Measurements from ENCODE around the gene ARHGAP40. TPM values are rescaled to one million over a fixed set of nuclear protein-coding genes. Genes with fewer than 3 reads are reported as not detected.

The ARHGAP40 gene
- polyA plus RNA-seq, 2 donors: 27.9 to 53.3 TPM

DNA sequence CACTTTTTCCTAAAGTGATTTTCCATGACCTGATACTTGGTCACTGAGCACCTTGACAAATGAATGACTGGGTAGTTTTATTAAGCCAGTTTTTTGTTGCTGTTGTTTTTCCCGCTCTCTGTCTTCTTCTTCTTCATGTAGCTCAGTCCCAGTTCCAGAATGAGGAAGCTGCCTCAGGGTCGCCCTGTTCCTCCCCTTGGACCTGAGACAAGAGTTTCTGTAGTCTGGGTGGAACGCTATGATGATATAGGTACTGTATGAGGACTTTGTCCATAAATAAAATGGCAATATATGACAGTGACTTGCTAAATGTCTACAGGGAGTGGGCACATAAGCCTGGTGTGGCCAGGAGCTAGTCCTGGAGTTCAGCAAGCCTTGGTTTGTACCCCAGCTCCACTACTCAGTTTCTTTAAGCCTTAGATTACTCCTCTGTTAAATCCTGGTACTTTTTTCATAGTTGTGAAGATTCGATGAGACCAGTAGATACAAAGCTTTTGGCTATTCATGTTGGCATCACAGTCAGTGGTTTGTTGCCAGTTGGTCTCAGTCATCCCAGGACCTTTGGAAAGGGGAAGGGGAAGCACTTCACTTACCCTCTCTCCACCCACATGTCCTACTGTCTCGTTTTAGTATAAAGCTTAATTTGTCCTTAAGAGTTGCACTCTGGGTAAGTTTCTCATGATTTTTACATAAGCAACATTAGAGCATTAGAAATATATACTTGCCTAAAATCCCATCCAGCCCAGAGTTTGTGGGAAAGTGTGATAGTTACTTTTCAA lies 31.7 kb upstream of the ARHGAP40 start:
- Histone ChIP-seq H3K36me3 (ENCODE audit: control insufficient read depth in 2 of 2, insufficient read depth in 2 of 2, low read length in 1 of 2) (peaks cover 5 to 11% of the 10 kb centered on the region in 2 donors), H3K4me3 (ENCODE audit: low read depth in 1 of 2, low read length in 2 of 2) (no peak overlapping the region), H3K9me3 (ENCODE audit: control insufficient read depth in 2 of 2, insufficient read depth in 1 of 2, low read depth in 1 of 2, low read length in 1 of 2) (no peaks in the 10 kb centered on the region), H3K27ac (ENCODE audit: low read depth in 2 of 2, low read length in 1 of 2) (no peak overlapping the region), H3K4me1 (ENCODE audit: control insufficient read depth in 2 of 2, insufficient read depth in 2 of 2, low read length in 1 of 2) (no peaks in the 10 kb centered on the region), H3K27me3 (ENCODE audit: control insufficient read depth in 1 of 2, insufficient read depth in 2 of 2, low read length in 2 of 2) (no peaks in the 10 kb centered on the region)
- 74 to 79% methylated on average over 5 of the region's 5 CpGs for WGBS, 2 donors

DNA sequence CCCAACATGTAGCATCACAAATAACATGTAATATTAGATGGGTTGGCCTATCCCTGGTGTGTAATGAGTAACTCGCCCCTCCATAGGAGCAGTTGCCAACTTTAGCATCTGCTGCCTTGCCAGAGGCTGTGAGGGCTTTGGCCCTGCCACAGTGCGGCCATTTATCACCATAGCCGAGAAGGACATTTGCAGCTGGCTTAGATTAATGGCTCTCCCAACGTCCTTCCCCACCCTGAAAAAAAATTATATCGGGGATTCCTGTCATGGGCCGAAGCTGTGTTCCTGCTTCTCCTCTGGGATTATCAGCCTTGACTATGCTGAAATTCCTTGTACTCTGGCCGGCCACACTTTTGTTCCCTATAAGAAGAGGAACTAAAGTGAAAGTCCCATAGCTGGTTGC lies 28.2 kb upstream of the ARHGAP40 start:
- Histone ChIP-seq H3K4me1 (ENCODE audit: control insufficient read depth in 2 of 2, insufficient read depth in 2 of 2, low read length in 1 of 2) (no peaks in the 10 kb centered on the region), H3K9me3 (ENCODE audit: control insufficient read depth in 2 of 2, insufficient read depth in 1 of 2, low read depth in 1 of 2, low read length in 1 of 2) (no peaks in the 10 kb centered on the region), H3K36me3 (ENCODE audit: control insufficient read depth in 2 of 2, insufficient read depth in 2 of 2, low read length in 1 of 2) (peaks cover 3 to 17% of the 10 kb centered on the region in 2 donors), H3K27me3 (ENCODE audit: control insufficient read depth in 1 of 2, insufficient read depth in 2 of 2, low read length in 2 of 2) (no peaks in the 10 kb centered on the region), H3K4me3 (ENCODE audit: low read depth in 1 of 2, low read length in 2 of 2) (no peak overlapping the region), H3K27ac (ENCODE audit: low read depth in 2 of 2, low read length in 1 of 2) (no peak overlapping the region)
- 74 to 81% methylated on average over 7 of the region's 7 CpGs for WGBS, 2 donors

DNA sequence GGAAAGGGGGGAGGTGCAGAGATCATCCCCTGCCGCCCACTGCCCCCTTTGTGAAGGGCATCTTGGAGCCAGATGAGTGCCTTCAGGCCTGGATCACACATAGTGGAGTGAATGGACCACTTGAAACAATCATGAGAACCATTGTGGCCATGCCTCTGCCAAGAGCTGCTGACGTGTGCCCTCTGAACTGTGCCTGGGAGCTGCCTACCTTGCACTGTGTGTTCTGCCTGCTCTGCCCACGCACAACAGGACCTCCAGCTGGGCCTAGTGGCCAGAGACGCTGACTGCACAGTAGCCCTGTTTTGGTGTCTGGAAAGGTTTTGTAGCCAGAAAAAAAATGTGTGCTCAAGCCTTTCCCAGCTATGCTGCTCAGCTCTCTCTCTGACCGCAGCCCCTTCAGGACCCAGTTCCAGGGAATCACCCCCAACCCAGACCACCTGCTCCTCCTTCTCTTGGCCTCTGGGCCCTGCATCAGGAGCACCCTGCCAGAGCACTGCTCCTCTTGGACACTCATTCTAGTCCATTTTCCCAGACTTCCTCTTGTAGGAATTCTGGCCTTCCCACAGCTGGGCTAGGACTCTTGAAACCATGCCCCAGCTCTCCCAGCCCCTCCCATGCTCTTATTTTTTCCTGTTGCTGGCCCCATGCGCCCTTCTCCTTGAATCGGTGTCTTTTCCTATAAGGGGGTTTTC lies 22.2 kb upstream of the ARHGAP40 start:
- Histone ChIP-seq H3K36me3 (ENCODE audit: control insufficient read depth in 2 of 2, insufficient read depth in 2 of 2, low read length in 1 of 2) (peaks cover 0 to 9% of the 10 kb centered on the region in 2 donors), H3K4me1 (ENCODE audit: control insufficient read depth in 2 of 2, insufficient read depth in 2 of 2, low read length in 1 of 2) (peaks cover 0 to 2% of the 10 kb centered on the region in 2 donors), H3K4me3 (ENCODE audit: low read depth in 1 of 2, low read length in 2 of 2) (no peak overlapping the region), H3K27me3 (ENCODE audit: control insufficient read depth in 1 of 2, insufficient read depth in 2 of 2, low read length in 2 of 2) (no peaks in the 10 kb centered on the region), H3K9me3 (ENCODE audit: control insufficient read depth in 2 of 2, insufficient read depth in 1 of 2, low read depth in 1 of 2, low read length in 1 of 2) (no peaks in the 10 kb centered on the region), H3K27ac (ENCODE audit: low read depth in 2 of 2, low read length in 1 of 2) (no peak overlapping the region)
- WGBS, 2 donors: 59 to 63% methylated on average over 7 of the region's 7 CpGs

DNA sequence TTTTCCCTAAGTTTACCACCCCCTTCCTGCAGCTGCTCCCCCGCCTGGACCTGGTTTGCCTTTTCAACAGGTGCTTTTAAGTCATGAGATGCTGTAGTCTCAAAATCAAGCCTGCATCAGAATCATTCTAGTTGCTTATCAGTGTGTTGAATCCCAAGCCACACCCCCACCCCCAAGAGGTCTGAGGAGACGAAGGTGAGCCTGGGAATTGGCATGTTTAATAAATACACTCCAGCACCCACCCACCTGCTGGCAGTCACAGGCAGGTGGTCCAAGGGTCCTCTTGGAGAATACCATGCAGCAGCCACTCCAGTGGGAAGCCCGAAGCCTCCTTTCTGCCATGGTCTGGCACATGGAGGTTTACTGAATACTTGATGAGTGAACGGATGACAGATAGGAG lies 21.7 kb upstream of the ARHGAP40 start:
- Histone ChIP-seq H3K27me3 (ENCODE audit: control insufficient read depth in 1 of 2, insufficient read depth in 2 of 2, low read length in 2 of 2) (no peaks in the 10 kb centered on the region), H3K4me3 (ENCODE audit: low read depth in 1 of 2, low read length in 2 of 2) (no peak overlapping the region), H3K27ac (ENCODE audit: low read depth in 2 of 2, low read length in 1 of 2) (no peak overlapping the region), H3K4me1 (ENCODE audit: control insufficient read depth in 2 of 2, insufficient read depth in 2 of 2, low read length in 1 of 2) (peaks cover 0 to 2% of the 10 kb centered on the region in 2 donors), H3K36me3 (ENCODE audit: control insufficient read depth in 2 of 2, insufficient read depth in 2 of 2, low read length in 1 of 2) (peaks cover 0 to 6% of the 10 kb centered on the region in 2 donors), H3K9me3 (ENCODE audit: control insufficient read depth in 2 of 2, insufficient read depth in 1 of 2, low read depth in 1 of 2, low read length in 1 of 2) (no peaks in the 10 kb centered on the region)
- WGBS, 2 donors: 72 to 77% methylated on average over 4 of the region's 4 CpGs

DNA sequence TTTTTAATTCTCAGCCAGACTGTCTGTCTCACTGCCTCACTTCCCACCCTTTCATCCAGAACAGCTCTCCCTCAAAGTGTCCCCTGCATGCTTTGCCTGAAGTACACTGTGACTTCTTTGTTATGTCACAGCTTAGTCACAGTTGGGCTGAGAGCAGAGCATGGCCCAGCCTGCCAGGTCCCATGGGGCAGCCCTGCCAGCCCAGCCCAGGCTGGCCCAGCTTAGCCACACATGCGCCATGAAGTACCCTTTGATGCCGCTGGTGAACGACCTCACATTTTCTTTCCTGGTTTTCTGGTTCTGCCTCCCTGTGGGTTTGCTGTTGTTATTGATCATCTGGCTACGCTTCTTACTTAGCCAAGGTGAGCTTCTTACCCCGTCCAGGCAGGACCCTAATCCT lies 20.6 kb upstream of the ARHGAP40 start, which contains the start of gene ADIG:
TSS of gene ADIG (plus strand) at position 185 of the 400 bp plus-strand sequence. CDS start at position 239, 54 bp downstream.
- Histone ChIP-seq H3K4me1 (ENCODE audit: control insufficient read depth in 2 of 2, insufficient read depth in 2 of 2, low read length in 1 of 2) (peaks cover 0 to 2% of the 10 kb centered on the region in 2 donors), H3K27ac (ENCODE audit: low read depth in 2 of 2, low read length in 1 of 2) (no peak within 1 kb of the TSS), H3K4me3 (ENCODE audit: low read depth in 1 of 2, low read length in 2 of 2) (no peak within 1 kb of the TSS), H3K36me3 (ENCODE audit: control insufficient read depth in 2 of 2, insufficient read depth in 2 of 2, low read length in 1 of 2) (peaks cover 0 to 3% of the 10 kb centered on the region in 2 donors), H3K27me3 (ENCODE audit: control insufficient read depth in 1 of 2, insufficient read depth in 2 of 2, low read length in 2 of 2) (no peaks in the 10 kb centered on the region), H3K9me3 (ENCODE audit: control insufficient read depth in 2 of 2, insufficient read depth in 1 of 2, low read depth in 1 of 2, low read length in 1 of 2) (no peaks in the 10 kb centered on the region)
- WGBS, 2 donors: 44 to 47% methylated on average over 5 of the region's 5 CpGs

DNA sequence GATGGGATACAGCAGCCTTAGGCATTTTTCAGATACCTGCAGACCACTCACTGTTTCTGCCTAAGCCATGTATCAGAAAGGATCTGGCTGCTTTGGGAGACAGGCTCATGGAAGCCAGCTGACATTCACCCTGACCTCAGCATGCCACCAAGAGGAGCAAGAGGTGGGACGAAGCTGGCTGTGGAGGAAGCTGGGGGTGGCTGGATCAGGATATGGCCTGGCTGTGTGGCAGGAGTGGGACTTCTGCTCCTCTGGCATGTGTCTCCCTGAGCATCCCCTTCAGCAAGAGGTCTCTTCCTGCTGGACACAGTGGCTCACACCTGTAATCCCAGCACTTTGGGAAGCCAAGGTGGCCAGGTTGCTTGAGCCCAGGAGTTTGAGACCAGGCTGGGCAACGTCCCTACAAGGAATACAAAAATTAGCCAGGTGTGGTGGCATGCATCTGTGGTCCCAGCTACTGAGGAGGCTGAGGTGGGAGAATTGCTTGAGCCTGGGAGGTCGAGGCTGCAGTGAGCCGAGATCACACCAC lies 19.7 kb upstream of the ARHGAP40 start:
- 69 to 75% methylated on average over 4 of the region's 4 CpGs for WGBS, 2 donors
- Histone ChIP-seq H3K4me1 (ENCODE audit: control insufficient read depth in 2 of 2, insufficient read depth in 2 of 2, low read length in 1 of 2) (peaks cover 0 to 2% of the 10 kb centered on the region in 2 donors), H3K27ac (ENCODE audit: low read depth in 2 of 2, low read length in 1 of 2) (no peak overlapping the region), H3K4me3 (ENCODE audit: low read depth in 1 of 2, low read length in 2 of 2) (no peak overlapping the region), H3K27me3 (ENCODE audit: control insufficient read depth in 1 of 2, insufficient read depth in 2 of 2, low read length in 2 of 2) (no peaks in the 10 kb centered on the region), H3K9me3 (ENCODE audit: control insufficient read depth in 2 of 2, insufficient read depth in 1 of 2, low read depth in 1 of 2, low read length in 1 of 2) (no peaks in the 10 kb centered on the region), H3K36me3 (ENCODE audit: control insufficient read depth in 2 of 2, insufficient read depth in 2 of 2, low read length in 1 of 2) (peaks cover 0 to 3% of the 10 kb centered on the region in 2 donors)

DNA sequence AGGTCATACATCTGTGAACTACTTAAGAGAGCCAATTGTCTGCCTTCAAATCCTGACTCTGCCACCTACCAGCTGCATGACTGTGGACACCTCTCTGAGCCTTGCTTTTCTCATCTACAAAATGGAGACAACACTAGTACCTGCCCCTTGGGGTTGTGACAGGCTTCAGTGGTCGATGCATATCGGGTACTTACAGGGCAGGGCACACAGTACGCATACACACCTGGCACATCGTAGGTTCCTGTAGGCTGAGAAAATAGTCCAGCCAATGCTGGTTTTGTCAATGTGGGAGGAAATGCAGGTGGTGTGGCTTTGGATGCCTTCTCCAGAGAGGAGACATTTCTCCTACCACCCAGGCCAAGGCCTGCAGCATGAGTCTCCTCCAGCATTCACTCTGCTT lies 18.3 kb upstream of the ARHGAP40 start:
- Histone ChIP-seq H3K27me3 (ENCODE audit: control insufficient read depth in 1 of 2, insufficient read depth in 2 of 2, low read length in 2 of 2) (no peaks in the 10 kb centered on the region), H3K4me3 (ENCODE audit: low read depth in 1 of 2, low read length in 2 of 2) (no peak overlapping the region), H3K36me3 (ENCODE audit: control insufficient read depth in 2 of 2, insufficient read depth in 2 of 2, low read length in 1 of 2) (no peaks in the 10 kb centered on the region), H3K9me3 (ENCODE audit: control insufficient read depth in 2 of 2, insufficient read depth in 1 of 2, low read depth in 1 of 2, low read length in 1 of 2) (no peaks in the 10 kb centered on the region), H3K27ac (ENCODE audit: low read depth in 2 of 2, low read length in 1 of 2) (no peak overlapping the region), H3K4me1 (ENCODE audit: control insufficient read depth in 2 of 2, insufficient read depth in 2 of 2, low read length in 1 of 2) (peaks cover 0 to 2% of the 10 kb centered on the region in 2 donors)
- 81 to 84% methylated on average over 4 of the region's 4 CpGs for WGBS, 2 donors

DNA sequence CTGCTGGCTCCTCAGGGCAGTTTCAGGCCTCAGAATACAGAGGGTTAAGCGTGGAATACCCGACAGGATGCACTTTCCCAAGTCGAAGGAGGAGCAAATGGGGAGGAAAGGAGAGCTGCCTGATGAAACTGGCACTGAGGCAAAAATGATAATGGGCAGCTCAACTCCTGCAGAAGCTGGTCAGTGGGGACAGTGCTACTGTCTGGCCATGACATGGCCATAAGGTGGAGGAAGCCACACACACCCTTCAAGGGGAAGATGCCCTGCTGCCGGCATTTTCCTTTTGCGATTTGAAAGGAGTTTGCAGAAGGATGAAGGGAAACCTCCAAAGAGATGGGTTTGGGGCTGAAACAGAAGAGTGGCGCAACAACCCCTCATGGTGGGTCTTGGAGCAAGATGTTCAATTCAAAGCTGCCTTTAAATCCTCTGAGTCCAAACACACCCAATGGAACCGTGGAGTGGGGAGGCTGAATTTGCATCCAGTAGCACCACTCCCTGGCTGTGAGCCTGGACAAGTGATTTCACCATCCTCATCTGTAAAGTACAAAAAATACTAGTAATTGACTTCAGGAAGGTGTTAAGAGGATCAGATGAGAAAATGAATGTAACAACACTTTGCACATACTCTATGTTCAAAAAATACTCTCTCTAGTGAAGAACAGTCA lies 17.4 kb upstream of the ARHGAP40 start:
- 46 to 51% methylated on average over 7 of the region's 7 CpGs for WGBS, 2 donors

DNA sequence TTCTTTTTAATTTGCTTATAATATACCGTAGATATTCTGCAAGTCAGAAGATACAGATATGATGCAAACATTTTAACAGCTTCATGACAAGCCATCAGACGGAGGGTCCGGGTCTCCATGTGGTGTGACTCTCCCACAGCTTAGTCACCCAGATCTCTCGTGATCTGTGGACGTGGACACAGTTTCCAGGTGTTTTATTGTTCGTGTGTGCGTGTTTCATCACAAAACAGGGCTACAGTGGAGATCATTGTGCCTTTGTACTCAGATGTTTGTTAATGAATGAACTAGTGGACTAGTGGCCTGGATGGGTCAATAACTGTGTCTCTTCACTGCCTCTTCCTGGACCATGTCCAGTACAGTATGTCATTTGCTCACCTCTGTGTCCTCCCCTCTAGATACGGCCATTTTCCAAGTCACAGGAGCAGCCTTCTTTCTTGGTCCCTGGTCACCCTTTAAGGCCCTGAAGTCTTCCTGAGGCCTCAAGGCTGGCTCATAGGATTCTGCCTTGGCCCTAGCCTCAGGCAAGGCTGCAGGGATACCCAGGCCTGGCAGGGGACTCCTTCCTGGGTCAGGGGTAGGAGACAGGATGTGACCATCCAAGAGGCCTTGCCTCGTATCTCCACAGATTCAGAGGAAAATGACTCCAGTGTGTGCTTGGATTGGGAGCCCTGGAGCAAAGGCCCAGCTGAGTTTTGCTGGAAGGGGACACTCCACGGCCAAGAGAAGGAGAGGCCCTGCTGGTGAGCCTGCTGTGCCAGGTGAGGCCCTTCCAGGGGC lies 16.0 kb upstream of the ARHGAP40 start:
- Histone ChIP-seq H3K9me3 (ENCODE audit: control insufficient read depth in 2 of 2, insufficient read depth in 1 of 2, low read depth in 1 of 2, low read length in 1 of 2) (no peaks in the 10 kb centered on the region), H3K27me3 (ENCODE audit: control insufficient read depth in 1 of 2, insufficient read depth in 2 of 2, low read length in 2 of 2) (no peaks in the 10 kb centered on the region), H3K36me3 (ENCODE audit: control insufficient read depth in 2 of 2, insufficient read depth in 2 of 2, low read length in 1 of 2) (no peaks in the 10 kb centered on the region), H3K27ac (ENCODE audit: low read depth in 2 of 2, low read length in 1 of 2) (no peak overlapping the region), H3K4me1 (ENCODE audit: control insufficient read depth in 2 of 2, insufficient read depth in 2 of 2, low read length in 1 of 2) (peaks cover 0 to 7% of the 10 kb centered on the region in 2 donors), H3K4me3 (ENCODE audit: low read depth in 1 of 2, low read length in 2 of 2) (no peak overlapping the region)
- WGBS, 2 donors: 75 to 83% methylated on average over 10 of the region's 10 CpGs

More for the DNA sequence above, 17.4 kb upstream of the ARHGAP40 start:
- Histone ChIP-seq H3K4me1 (ENCODE audit: control insufficient read depth in 2 of 2, insufficient read depth in 2 of 2, low read length in 1 of 2) (peaks cover 0 to 2% of the 10 kb centered on the region in 2 donors), H3K4me3 (ENCODE audit: low read depth in 1 of 2, low read length in 2 of 2) (no peak overlapping the region), H3K27me3 (ENCODE audit: control insufficient read depth in 1 of 2, insufficient read depth in 2 of 2, low read length in 2 of 2) (no peaks in the 10 kb centered on the region), H3K27ac (ENCODE audit: low read depth in 2 of 2, low read length in 1 of 2) (no peak overlapping the region), H3K9me3 (ENCODE audit: control insufficient read depth in 2 of 2, insufficient read depth in 1 of 2, low read depth in 1 of 2, low read length in 1 of 2) (no peaks in the 10 kb centered on the region), H3K36me3 (ENCODE audit: control insufficient read depth in 2 of 2, insufficient read depth in 2 of 2, low read length in 1 of 2) (no peaks in the 10 kb centered on the region)

Measured in esophagus (tissue), 2 donors.